AG09309 (cell line): ENCODE data around the gene L3HYPDH.

ENCODE experiments used
- DNase-seq: peaks from one replicate; pipeline ENCODE4 v3.0.0-alpha.2; 2010; ENCODE audit warnings: low read depth
- H3K4me3 ChIP-seq: 2 replicates; pipeline ENCODE4 v1.5.1; 2011; ENCODE audit warnings: mild to moderate bottlenecking, low read depth, low read length, moderate library complexity; ENCODE audit not compliant: control insufficient read depth
- TF ChIP-seq, protein P1 (sequence below): IDR thresholded peaks from 2 replicates; pipeline ENCODE4 v1.5.1; 2011; ENCODE audit warnings: mild to moderate bottlenecking, low read depth, low read length, inconsistent platforms; ENCODE audit not compliant: insufficient read depth, control insufficient read depth; ENCODE audit errors: missing control alignments

Gene L3HYPDH

DNA sequence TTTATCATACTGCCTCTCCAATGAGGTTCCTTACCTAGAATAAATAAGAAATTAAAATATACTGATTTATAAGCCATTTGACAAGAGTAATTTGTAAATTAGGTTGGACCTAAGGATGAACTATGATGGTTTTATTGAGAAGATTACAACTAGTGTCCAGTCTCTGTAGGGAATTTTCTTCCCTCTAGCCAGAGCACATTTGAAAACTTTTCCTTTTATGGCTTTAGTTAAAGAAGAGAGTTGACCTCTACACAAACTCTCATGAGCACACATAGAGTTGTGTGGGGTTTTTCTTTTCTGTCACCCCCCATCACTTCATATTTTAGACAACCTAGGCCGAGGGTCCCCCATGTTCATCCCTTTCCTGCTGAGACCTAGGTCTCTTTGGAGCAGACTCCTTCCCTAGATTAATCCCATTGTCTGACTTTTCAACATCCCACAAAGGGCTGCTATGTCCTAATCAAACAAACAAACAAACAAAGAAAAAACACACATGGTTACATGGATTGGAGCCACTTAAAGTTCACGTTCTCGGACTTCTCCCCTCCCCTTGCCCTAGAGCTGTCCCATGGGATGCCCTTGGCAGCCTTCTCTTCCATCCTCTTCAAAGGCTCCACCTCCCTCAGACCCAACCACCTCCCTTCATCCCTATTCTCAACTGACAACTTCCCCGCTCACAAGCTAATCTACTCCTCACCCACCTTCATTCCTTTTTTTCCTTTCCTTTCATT, 59.7 kb downstream of the L3HYPDH start:
- TF ChIP-seq, protein P1, sequence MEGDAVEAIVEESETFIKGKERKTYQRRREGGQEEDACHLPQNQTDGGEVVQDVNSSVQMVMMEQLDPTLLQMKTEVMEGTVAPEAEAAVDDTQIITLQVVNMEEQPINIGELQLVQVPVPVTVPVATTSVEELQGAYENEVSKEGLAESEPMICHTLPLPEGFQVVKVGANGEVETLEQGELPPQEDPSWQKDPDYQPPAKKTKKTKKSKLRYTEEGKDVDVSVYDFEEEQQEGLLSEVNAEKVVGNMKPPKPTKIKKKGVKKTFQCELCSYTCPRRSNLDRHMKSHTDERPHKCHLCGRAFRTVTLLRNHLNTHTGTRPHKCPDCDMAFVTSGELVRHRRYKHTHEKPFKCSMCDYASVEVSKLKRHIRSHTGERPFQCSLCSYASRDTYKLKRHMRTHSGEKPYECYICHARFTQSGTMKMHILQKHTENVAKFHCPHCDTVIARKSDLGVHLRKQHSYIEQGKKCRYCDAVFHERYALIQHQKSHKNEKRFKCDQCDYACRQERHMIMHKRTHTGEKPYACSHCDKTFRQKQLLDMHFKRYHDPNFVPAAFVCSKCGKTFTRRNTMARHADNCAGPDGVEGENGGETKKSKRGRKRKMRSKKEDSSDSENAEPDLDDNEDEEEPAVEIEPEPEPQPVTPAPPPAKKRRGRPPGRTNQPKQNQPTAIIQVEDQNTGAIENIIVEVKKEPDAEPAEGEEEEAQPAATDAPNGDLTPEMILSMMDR: no peak
- DNase-seq: no peak
- H3K4me3 ChIP-seq: no peak overlapping the region
